ENCODE results near the gene GATAD1.
"Not testable (repeated sequence)": the region's sequence is repeated elsewhere in the genome, so short reads cannot be mapped to it uniquely, and the experiment has no call there.

GATAD1 gene

DNA sequence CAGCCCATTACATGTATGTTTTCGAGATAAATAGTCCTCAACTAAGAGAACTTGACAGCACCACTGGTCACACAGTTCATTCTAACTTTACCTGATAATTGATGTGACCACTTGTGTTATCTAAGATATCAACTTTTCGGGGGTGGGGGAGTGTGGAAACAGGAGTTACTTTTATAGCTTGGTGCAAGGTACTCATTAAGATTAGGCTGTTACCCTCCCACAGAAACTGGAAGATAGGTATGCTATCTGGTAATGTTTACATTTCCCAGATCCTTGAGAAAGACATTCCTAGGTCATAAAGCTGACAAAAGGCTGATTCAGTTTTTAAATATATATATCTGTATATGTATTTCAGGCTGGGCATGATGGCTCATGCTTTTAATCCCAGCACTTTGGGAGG is 19.4 kb downstream of the GATAD1 start:
- TF ChIP-seq, protein P1, sequence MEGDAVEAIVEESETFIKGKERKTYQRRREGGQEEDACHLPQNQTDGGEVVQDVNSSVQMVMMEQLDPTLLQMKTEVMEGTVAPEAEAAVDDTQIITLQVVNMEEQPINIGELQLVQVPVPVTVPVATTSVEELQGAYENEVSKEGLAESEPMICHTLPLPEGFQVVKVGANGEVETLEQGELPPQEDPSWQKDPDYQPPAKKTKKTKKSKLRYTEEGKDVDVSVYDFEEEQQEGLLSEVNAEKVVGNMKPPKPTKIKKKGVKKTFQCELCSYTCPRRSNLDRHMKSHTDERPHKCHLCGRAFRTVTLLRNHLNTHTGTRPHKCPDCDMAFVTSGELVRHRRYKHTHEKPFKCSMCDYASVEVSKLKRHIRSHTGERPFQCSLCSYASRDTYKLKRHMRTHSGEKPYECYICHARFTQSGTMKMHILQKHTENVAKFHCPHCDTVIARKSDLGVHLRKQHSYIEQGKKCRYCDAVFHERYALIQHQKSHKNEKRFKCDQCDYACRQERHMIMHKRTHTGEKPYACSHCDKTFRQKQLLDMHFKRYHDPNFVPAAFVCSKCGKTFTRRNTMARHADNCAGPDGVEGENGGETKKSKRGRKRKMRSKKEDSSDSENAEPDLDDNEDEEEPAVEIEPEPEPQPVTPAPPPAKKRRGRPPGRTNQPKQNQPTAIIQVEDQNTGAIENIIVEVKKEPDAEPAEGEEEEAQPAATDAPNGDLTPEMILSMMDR (IDR thresholded peaks at IDR 0.05; ENCODE audit: borderline replicate concordance, control extremely low read depth, extremely low read depth, insufficient read depth, missing control alignments) = no peak
- DNase-seq (ENCODE audit: low spot score) = no peak
- in situ Hi-C loops (cut with MboI; ENCODE audit: low sequenced_read_pairs, unreplicated experiment) = no loop called here

DNA sequence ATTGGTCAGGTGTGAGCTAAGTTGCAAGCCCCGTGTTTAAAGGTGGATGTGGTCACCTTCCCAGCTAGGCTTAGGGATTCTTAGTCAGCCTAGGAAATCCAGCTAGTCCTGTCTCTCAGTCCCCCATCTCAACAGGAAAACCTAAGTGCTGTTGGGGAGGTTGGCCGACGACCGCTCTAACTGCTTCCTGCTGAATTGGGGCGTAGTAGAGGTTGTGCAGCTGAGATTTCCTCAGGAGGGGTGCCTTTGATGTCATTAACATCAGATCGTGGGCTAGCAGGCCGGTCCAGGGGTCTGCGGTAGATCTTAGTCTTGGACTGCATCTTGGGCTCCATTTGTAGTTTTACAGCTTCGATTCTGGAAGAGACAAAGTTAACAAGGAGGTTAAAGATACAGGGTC is 21.3 kb downstream of the GATAD1 start:
- DNase-seq (ENCODE audit: low spot score); in situ Hi-C loops (cut with MboI; ENCODE audit: low sequenced_read_pairs, unreplicated experiment): not testable (repeated sequence)

DNA sequence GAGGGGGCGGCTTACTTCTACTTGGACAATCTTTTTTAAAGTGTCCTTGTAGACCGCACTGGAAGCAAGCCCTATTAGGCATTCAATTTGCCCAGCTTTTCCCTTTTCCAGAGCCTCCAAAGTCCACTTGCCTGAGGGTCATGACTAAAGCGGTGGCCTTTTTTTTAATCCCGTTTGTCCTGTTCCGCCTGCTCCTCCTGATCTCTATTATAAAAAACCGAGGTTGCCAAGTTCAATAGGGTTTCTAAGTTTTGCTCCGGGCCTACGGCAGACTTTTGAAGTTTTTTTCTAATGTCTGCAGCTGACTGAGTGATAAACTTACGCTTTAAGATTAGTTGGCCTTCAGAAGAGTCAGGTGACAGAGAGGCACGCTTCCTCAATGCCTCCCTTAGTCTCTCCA is 26.7 kb downstream of the GATAD1 start:
- DNase-seq (ENCODE audit: low spot score); in situ Hi-C loops (cut with MboI; ENCODE audit: low sequenced_read_pairs, unreplicated experiment): not testable (repeated sequence)

DNA sequence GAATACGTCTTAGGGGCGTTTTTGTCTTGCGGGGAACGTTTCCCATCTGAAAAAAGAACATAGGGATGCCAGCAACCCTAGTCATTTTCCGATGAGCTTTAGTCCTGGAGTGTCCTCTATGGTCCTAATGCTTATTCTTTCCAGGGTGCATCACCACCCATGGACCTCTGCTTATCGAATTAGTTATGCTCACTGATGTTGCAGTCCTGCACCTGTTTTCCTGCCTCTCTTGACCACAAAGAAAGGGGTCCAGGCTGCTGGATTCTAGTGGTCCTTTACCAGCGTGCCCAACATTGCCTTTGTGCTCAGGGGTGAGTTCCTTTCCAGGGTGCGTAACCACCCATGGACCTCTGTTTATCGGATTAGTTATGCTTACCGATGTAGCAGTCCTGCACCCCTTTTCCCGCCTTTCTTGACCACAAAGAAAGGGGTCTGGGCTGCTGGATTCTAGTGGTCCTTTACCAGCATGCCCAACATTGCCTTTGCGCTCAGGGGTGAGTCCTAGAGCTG is 28.0 kb downstream of the GATAD1 start:
- in situ Hi-C loops (cut with MboI; ENCODE audit: low sequenced_read_pairs, unreplicated experiment) = not testable (repeated sequence)

DNA sequence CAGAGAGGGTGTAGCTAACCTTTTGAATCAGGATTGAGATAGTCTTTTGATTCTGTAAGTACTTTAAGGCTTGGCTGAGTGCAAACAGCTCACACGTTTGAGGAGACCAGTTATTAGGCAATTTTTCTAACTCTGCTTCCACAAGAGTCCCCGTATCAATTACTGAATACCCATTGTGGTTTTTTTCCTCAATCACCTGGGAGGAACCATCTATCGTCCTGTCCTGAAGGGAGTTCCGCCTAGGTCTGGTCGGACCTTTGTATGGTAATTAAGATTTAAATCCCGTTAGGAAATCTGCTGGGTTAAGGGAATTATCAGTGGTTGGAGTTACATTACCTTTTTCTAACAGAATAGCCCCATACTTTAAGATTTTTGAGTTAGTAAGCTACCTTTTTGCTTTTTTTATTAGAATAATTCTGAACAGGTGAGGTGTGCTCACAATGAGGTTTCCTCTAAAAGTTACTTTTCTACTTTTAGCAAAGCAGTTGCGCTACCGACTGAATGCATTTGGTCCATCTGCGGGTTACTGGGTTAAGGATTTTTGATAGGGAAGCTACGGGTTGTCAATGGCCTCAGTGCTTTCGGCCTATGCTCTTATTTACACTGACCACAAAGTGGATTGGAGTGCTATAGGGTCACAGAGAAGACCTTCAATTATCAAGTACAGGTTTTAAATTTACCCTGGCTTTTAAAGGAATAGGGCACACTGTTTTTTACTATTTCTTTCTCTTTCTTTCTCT is 28.7 kb downstream of the GATAD1 start:
- DNase-seq (ENCODE audit: low spot score); in situ Hi-C loops (cut with MboI; ENCODE audit: low sequenced_read_pairs, unreplicated experiment): not testable (repeated sequence)

More for the DNA sequence above, 28.0 kb downstream of the GATAD1 start:
- not testable (repeated sequence) for DNase-seq (ENCODE audit: low spot score)

DNA sequence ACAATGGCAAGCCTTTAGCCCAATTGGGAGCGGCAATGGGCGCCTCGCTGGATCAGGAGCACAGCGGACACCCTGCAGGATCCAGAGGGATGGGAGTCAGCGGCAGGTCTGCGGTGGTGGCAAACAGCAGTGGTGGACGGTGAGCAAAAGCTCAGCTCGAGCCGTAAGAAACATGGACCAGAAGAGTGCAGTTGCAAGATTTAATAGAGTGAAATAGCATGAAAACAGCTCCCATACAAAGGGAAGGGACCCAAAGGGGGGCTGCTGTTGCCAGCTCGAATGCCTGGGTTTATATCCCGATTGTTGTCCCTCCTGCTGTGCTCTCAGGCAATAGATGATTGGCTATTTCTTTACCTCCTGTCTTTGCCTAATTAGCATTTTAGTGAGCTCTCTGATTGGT is 30.4 kb downstream of the GATAD1 start, which contains the start of gene ERVW-1:
Gene ERVW-1 (minus strand): TSS at position 266 of the 400 bp plus-strand sequence. CDS start 7,565 bp downstream, outside the sequence.
- DNase-seq (ENCODE audit: low spot score); in situ Hi-C loops (cut with MboI; ENCODE audit: low sequenced_read_pairs, unreplicated experiment): not testable (repeated sequence)

DNA sequence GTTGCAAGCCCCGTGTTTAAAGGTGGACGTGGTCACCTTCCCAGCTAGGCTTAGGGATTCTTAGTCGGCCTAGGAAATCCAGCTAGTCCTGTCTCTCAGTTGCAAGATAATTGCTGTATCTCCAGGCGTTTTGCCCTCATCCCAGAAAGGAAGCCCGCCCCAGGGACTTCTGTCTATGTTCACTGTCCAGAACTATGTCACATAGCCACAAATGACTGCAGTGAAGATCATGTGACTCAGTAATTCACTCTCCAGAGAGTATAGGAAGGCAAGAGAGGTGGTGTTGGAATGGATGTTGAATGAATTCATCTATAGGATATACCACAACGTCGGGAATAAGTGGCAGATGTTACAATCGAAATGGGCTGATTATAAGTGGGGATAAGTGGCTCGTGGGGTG is 30.8 kb downstream of the GATAD1 start:
- in situ Hi-C loops (cut with MboI; ENCODE audit: low sequenced_read_pairs, unreplicated experiment) = no loop called here
- no peak for DNase-seq (ENCODE audit: low spot score)
- TF ChIP-seq, protein P1 (IDR thresholded peaks at IDR 0.05; ENCODE audit: borderline replicate concordance, control extremely low read depth, extremely low read depth, insufficient read depth, missing control alignments) = no peak

DNA sequence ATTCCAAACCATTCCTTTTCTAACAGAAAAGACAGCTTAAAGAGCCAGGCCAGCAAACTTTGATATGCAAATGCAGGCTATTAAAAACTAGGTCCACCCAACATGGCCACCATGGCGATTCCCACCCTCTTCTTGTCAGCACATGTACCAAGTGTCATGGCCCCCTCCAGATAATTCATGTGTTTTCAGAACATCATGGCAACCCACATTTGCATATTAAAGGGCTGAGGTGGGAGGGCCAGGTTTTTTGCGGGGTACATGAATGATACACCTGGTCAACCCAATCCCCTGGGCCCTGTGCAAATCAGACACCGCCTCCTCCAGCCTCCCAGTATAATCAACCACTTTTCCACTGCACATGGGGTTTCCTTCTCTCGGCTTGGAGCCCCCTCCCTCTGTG is 31.4 kb downstream of the GATAD1 start:
- TF ChIP-seq, protein P1 (IDR thresholded peaks at IDR 0.05; ENCODE audit: borderline replicate concordance, control extremely low read depth, extremely low read depth, insufficient read depth, missing control alignments) = no peak
- DNase-seq (ENCODE audit: low spot score) = no peak

DNA sequence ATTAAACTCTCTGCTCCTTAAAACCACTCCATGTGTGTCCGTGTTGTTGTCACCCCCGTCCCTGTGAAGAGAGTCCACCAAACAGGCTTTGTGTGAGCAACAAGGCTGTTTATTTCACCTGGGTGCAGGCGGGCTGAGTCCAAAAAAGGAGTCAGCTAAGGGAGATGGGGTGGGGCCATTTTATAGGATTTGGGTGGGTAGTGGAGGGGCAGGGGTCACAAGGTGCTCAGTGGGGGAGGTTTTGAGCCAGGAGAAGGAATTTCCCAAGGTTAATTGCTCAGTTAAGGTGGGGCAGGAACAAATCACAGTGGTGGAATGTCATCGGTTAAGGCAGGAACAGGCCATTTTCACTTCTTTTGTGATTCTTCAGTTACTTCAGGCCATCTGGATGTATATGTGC is 31.9 kb downstream of the GATAD1 start:
- in situ Hi-C loops (cut with MboI; ENCODE audit: low sequenced_read_pairs, unreplicated experiment) = not testable (repeated sequence)

More for the DNA sequence above, 31.4 kb downstream of the GATAD1 start:
- in situ Hi-C loops (cut with MboI; ENCODE audit: low sequenced_read_pairs, unreplicated experiment) = no loop called here

DNA sequence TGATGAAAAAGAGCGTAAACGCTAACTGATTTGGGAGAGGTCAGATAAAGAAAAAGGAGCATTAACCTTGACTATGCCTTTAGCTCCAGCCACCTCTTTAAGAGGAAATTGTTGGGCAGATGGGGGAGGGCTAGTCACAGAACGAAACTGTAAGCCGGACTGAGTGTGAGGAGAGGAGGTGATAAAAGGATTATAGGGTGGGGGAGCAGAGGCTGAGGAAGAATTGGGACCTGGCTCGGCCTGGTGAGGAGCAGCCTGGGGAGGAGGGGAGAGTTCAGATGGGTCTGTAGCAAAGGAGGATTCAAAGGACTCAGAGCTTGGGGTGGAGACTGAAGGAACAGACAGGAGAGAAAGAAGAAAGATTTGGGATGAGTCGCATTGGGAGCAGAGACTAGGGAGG is 36.3 kb downstream of the GATAD1 start:
- DNase-seq (ENCODE audit: low spot score); in situ Hi-C loops (cut with MboI; ENCODE audit: low sequenced_read_pairs, unreplicated experiment): not testable (repeated sequence)

More for the DNA sequence above, 31.9 kb downstream of the GATAD1 start:
- DNase-seq (ENCODE audit: low spot score) = not testable (repeated sequence)

DNA sequence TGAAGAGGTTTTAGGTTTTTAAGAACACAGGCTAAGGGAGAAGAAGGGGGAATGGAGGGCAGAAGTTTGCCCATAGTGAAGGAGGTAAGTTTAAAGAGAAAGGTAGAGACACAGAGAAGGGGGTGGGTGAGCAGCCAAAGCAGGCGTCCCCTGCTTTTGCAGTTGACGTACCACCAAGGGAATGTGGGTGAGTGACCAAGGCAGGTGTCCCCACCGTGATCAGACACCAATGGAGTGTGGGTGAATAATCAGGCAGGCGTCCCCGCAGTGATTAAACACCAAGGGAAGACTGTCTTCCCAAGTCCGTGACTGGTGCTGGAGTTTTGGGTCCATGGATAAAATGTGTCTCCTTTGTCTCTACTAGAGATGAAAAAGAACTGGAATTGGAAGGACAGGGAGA is 36.9 kb downstream of the GATAD1 start:
- DNase-seq (ENCODE audit: low spot score); in situ Hi-C loops (cut with MboI; ENCODE audit: low sequenced_read_pairs, unreplicated experiment): not testable (repeated sequence)

Data from GM13976 (cell line).